HL-60 (cell line): ENCODE measurements around the gene FCER2.

Experiments
- DNase-seq, 2 experiments: peaks; one replicate each; pipeline ENCODE4 v3.0.0-alpha.2; 2010 to 2020; ENCODE audit warnings: low read depth in 1 of 2, low spot score in 1 of 2
- H3K27ac ChIP-seq: fragments of 250-450 bp; sonication (Bioruptor Pico); replicated peaks from 2 replicates; pipeline ENCODE4 v1.5.1; 2020; ENCODE audit warnings: mild to moderate bottlenecking, moderate library complexity
- H3K27me3 ChIP-seq: fragments of 250-450 bp; sonication (Bioruptor Pico); 2 replicates; pipeline ENCODE4 v1.5.1; 2021; ENCODE audit warnings: mild to moderate bottlenecking, moderate library complexity; ENCODE audit not compliant: insufficient read depth, poor library complexity, severe bottlenecking
- H3K4me3 ChIP-seq: replicated peaks from 2 replicates; pipeline ENCODE4 v1.5.1; 2011; ENCODE audit warnings: mild to moderate bottlenecking, control low read depth, low read length; ENCODE audit not compliant: insufficient read depth
- CTCF ChIP-seq: IDR thresholded peaks from one replicate; pipeline ENCODE4 v1.5.1; 2011; ENCODE audit warnings: low read length, control low read depth, inconsistent platforms; ENCODE audit not compliant: insufficient read depth
- GABPA ChIP-seq: IDR thresholded peaks from 2 replicates; pipeline ENCODE4 v1.6.1; 2012; ENCODE audit warnings: low read depth
- POLR2AphosphoS5 ChIP-seq: IDR thresholded peaks from 2 replicates; pipeline ENCODE4 v1.6.1; 2012; ENCODE audit warnings: low read depth
- SPI1 ChIP-seq: IDR thresholded peaks from 2 replicates; pipeline ENCODE4 v1.6.1; 2012; ENCODE audit warnings: low read depth, mild to moderate bottlenecking, borderline replicate concordance
- TF ChIP-seq, protein P1 (sequence below): IDR thresholded peaks from 2 replicates; pipeline ENCODE4 v1.6.1; 2012; ENCODE audit warnings: low read depth; ENCODE audit not compliant: insufficient replicate concordance

FCER2 gene

GRCh38 chr19:7705387-7706187, 3.7 kb upstream of the FCER2 start:
- DNase-seq = peak; percentile 89 to 90
- no peak overlapping the region for H3K4me3 ChIP-seq
- peak overlapping the region; percentile 79 for H3K27ac ChIP-seq
- H3K27me3 ChIP-seq = no peaks in the 10 kb centered on the region
- TF ChIP-seq, protein P1, sequence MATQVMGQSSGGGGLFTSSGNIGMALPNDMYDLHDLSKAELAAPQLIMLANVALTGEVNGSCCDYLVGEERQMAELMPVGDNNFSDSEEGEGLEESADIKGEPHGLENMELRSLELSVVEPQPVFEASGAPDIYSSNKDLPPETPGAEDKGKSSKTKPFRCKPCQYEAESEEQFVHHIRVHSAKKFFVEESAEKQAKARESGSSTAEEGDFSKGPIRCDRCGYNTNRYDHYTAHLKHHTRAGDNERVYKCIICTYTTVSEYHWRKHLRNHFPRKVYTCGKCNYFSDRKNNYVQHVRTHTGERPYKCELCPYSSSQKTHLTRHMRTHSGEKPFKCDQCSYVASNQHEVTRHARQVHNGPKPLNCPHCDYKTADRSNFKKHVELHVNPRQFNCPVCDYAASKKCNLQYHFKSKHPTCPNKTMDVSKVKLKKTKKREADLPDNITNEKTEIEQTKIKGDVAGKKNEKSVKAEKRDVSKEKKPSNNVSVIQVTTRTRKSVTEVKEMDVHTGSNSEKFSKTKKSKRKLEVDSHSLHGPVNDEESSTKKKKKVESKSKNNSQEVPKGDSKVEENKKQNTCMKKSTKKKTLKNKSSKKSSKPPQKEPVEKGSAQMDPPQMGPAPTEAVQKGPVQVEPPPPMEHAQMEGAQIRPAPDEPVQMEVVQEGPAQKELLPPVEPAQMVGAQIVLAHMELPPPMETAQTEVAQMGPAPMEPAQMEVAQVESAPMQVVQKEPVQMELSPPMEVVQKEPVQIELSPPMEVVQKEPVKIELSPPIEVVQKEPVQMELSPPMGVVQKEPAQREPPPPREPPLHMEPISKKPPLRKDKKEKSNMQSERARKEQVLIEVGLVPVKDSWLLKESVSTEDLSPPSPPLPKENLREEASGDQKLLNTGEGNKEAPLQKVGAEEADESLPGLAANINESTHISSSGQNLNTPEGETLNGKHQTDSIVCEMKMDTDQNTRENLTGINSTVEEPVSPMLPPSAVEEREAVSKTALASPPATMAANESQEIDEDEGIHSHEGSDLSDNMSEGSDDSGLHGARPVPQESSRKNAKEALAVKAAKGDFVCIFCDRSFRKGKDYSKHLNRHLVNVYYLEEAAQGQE = peak; percentile 9
- TF ChIP-seq SPI1 (peak; percentile 82; the same call in 1 of the 2 replicates), GABPA (no peak), POLR2AphosphoS5 (0 out of 2 replicates have a peak, but pooled peaks have one; percentile 34)

DNA sequence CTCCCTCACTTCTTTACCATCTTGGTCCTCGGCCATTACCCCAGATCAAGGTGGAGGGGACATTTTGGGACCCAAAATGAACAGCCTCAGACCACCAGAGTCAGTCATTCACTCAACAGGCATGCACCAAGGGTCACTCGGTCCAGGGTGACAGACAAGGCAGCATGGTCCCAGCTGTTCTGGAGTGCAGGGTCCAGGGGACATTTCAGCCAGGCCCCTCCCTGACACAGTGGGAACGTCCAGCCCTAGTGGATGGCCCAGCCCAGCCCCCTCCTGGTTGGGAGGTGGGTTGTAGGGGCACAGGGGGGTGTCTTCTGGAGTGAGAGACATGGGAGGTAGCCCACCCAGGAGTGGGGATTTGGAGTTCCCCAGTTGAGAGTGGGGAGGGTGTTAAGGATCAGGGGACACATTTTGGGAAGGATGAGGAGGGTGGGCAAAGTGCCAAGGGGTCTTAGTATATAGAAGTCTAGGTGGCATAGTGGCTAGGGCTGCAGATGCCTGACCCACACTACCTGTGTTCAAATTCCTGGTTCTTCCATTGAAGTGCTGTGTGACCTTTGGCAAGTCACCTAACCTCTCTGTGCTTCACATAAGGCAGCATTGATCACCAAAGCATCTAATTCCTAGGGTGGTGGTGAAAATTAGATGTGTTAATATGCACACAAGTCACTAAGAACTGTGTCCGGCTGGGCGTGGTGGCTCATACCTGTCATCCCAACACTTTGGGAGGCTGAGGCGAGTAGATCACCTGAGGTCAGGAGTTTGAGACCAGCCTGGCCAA, 2.5 kb upstream of the FCER2 start:
- H3K27me3 ChIP-seq = no peaks in the 10 kb centered on the region
- TF ChIP-seq SPI1 = no peak
- TF ChIP-seq CTCF = no peak
- TF ChIP-seq, protein P1 = no peak
- TF ChIP-seq GABPA = no peak
- no peak for TF ChIP-seq POLR2AphosphoS5
- peak overlapping the region; percentile 79 for H3K27ac ChIP-seq
- no peak for DNase-seq
- H3K4me3 ChIP-seq = no peak overlapping the region

DNA sequence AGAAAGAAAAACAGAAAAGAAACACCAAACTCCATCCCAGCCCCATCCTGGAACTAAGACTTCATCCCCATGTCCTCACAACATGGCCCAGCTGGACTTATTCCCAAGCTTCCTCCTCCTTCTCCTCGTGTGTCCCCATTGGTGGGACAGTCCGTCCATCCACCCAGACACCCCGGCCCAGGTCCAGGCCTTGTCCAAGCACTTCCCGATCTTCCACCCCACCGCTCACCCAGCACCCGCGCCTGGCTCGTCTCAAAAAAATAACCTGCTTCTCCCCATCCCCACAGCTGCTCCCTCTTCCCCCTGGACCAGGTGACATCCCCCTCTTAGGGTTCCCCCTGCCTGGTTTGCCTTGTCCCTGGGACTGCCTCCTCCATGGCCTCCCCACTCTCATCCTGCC, 1.4 kb upstream of the FCER2 start:
- Histone ChIP-seq H3K27ac (no peak overlapping the region), H3K27me3 (no peaks in the 10 kb centered on the region)
- TF ChIP-seq CTCF (no peak), SPI1 (no peak), GABPA (no peak), POLR2AphosphoS5 (no peak)
- TF ChIP-seq, protein P1 = no peak

More for the DNA sequence above, 1.4 kb upstream of the FCER2 start:
- no peak for DNase-seq
- H3K4me3 ChIP-seq = no peak overlapping the region
